K562 (cell line): ENCODE measurements around the gene CRADD. TPM values are rescaled to one million over a fixed set of nuclear protein-coding genes. Genes with fewer than 3 reads are reported as not detected.

ENCODE experiments used
- ATAC-seq: fragments of 200-7000 bp; cut with Tn5 transposase; 3 replicates; pipeline ENCODE4 v1.9.1; 2020; ENCODE audit warnings: moderate library complexity
- BruUV-seq: library from RNA; stranded (reverse); fragments of 400-500 nt; replicated peaks from 2 replicates; lab custom pipeline; 2021; lab: Mats Ljungman, UMichigan
- CTCF ChIA-PET: fragments of 300-600 bp; formaldehyde crosslinking; extraction: SDS; loops from one replicate; lab custom pipeline; 2021; ENCODE audit warnings: low intra/inter-chr PET ratio; lab: Yijun Ruan, JAX
- POLR2A ChIA-PET: fragments of 300-600, 350-650 bp; sonication (Branson Sonifier 250); formaldehyde crosslinking; extraction: SDS; loops from one replicate; lab custom pipeline; 2021; ENCODE audit warnings: antibody characterized with exemption, inconsistent platforms; lab: Yijun Ruan, JAX
- DNase-seq, 4 experiments: peaks; one replicate each; pipeline versions ENCODE4 v3.0.0 to v3.0.0-alpha.2; 2011 to 2018; ENCODE audit warnings: low spot score in 3 of 4, mixed read lengths in 3 of 4; ENCODE audit errors: extremely low read depth in 1 of 4
- FAIRE-seq: peaks from 2 replicates; lab custom pipeline; 2011; peaks lifted over from hg19 to GRCh38; lab: Jason Lieb, UNC
- H2AFZ ChIP-seq: 2 replicates; pipeline ENCODE4 v1.6.0; 2011; ENCODE audit warnings: low read depth, low read length, control low read depth, inconsistent platforms
- H3K27ac ChIP-seq: fragments of 200-600 bp; 3 replicates; pipeline ENCODE4 v1.8.0; 2011; ENCODE audit warnings: low read depth, mild to moderate bottlenecking, control low read depth, inconsistent platforms, low read length, moderate library complexity, mixed read lengths; ENCODE audit errors: extremely low read depth
- H3K27me3 ChIP-seq, 2 experiments: fragments of 300-600 bp in 1 of 2; 2 replicates in 1 of 2; 3 replicates in 1 of 2; pipeline versions ENCODE4 v1.6.0 to v1.8.0; 2011; ENCODE audit warnings: inconsistent platforms in 2 of 2, low read length in 2 of 2, mild to moderate bottlenecking in 1 of 2, mixed read lengths in 1 of 2, moderate library complexity in 1 of 2; ENCODE audit not compliant: control insufficient read depth in 2 of 2, insufficient read depth in 2 of 2
- H3K36me3 ChIP-seq: fragments of 300-600 bp; 3 replicates; pipeline ENCODE4 v1.8.0; 2011; ENCODE audit warnings: mild to moderate bottlenecking, low read length, inconsistent platforms; ENCODE audit not compliant: control insufficient read depth, insufficient read depth
- H3K4me1 ChIP-seq, 2 experiments: fragments of 200-600 bp in 1 of 2; replicated peaks in 1 of 2; 2 replicates in 1 of 2; 3 replicates in 1 of 2; pipeline versions ENCODE4 v1.5.1 to v1.8.0; 2011; ENCODE audit warnings: inconsistent platforms in 2 of 2, low read length in 2 of 2, mild to moderate bottlenecking in 1 of 2, mixed read lengths in 1 of 2, moderate library complexity in 1 of 2; ENCODE audit not compliant: control insufficient read depth in 2 of 2, insufficient read depth in 2 of 2
- H3K4me2 ChIP-seq: 2 replicates; pipeline ENCODE4 v1.6.1; 2011; ENCODE audit warnings: low read length, control low read depth, inconsistent platforms, mixed read lengths; ENCODE audit not compliant: insufficient read depth
- H3K4me3 ChIP-seq: fragments of 200-600 bp; sonication (generic), shearing (Covaris generic); 2 replicates; pipeline ENCODE4 v1.5.1; 2016; ENCODE audit warnings: control low read depth, inconsistent platforms
- H3K79me2 ChIP-seq: fragments of 200-600 bp; 3 replicates; pipeline ENCODE4 v1.8.0; 2011; ENCODE audit warnings: low read length, inconsistent platforms; ENCODE audit not compliant: control insufficient read depth, insufficient read depth
- H3K9ac ChIP-seq, 2 experiments: 2 replicates each; pipeline versions ENCODE4 v1.6.0 to v1.6.1; 2011; ENCODE audit warnings: low read depth in 2 of 2, low read length in 2 of 2, control low read depth in 1 of 2, inconsistent platforms in 1 of 2, mild to moderate bottlenecking in 1 of 2, mixed read lengths in 1 of 2; ENCODE audit not compliant: insufficient read depth in 1 of 2
- H3K9me1 ChIP-seq: one replicate; pipeline ENCODE4 v1.6.0; 2011; ENCODE audit warnings: inconsistent platforms, mild to moderate bottlenecking, low read length, moderate library complexity; ENCODE audit not compliant: control insufficient read depth, insufficient read depth
- H3K9me3 ChIP-seq: replicated peaks from 2 replicates; pipeline ENCODE4 v1.5.1; 2011; ENCODE audit warnings: low read depth, low read length, inconsistent platforms; ENCODE audit not compliant: control insufficient read depth, insufficient read depth
- H4K20me1 ChIP-seq: replicated peaks from 2 replicates; pipeline ENCODE4 v1.6.1; 2011; ENCODE audit warnings: low read length, inconsistent platforms, mixed read lengths; ENCODE audit not compliant: control insufficient read depth, insufficient read depth
- CHD4 ChIP-seq: fragments of 200-600 bp; sonication (generic); IDR thresholded peaks from 3 replicates; pipeline ENCODE4 v1.6.1; 2012; ENCODE audit warnings: low read depth, mild to moderate bottlenecking, mixed read lengths, low read length, inconsistent platforms; ENCODE audit not compliant: insufficient read depth, insufficient replicate concordance, poor library complexity, severe bottlenecking
- HINFP ChIP-seq: fragments of 450-650 bp; conservative IDR thresholded peaks from 2 replicates; pipeline ENCODE4 v1.6.1; 2016; ENCODE audit warnings: missing genetic modification characterization, low read depth, mild to moderate bottlenecking, control low read depth, missing compliant biosample characterization
- MCM3 ChIP-seq: fragments of 450-650 bp; IDR thresholded peaks from 2 replicates; pipeline ENCODE4 v1.6.1; 2016
- MEF2A ChIP-seq: IDR thresholded peaks from 2 replicates; pipeline ENCODE4 v1.6.1; 2011; ENCODE audit warnings: low read depth, mild to moderate bottlenecking, low read length, moderate library complexity; ENCODE audit not compliant: control insufficient read depth
- NR4A1 ChIP-seq, 2 experiments: fragments of 250-450 bp in 1 of 2; fragments of 450-650 bp in 1 of 2; sonication (Bioruptor Pico) in 1 of 2; IDR thresholded peaks; 2 replicates each; pipeline versions ENCODE4 v1.4.0 to v1.6.1; 2016 to 2020; ENCODE audit warnings: mild to moderate bottlenecking in 2 of 2, missing compliant biosample characterization in 1 of 2, missing genetic modification characterization in 1 of 2, moderate library complexity in 1 of 2
- SMARCE1 ChIP-seq: fragments of 450-650 bp; IDR thresholded peaks from 2 replicates; pipeline ENCODE4 v1.7.1; 2016; ENCODE audit warnings: mild to moderate bottlenecking
- SRSF7 ChIP-seq: fragments of 200-400 bp; formaldehyde crosslinking; optimal IDR thresholded peaks from 2 replicates; pipeline ENCODE3; 2017; ENCODE audit warnings: mild to moderate bottlenecking, low read depth, low read length
- THRAP3 ChIP-seq: fragments of 450-650 bp; IDR thresholded peaks from 2 replicates; pipeline ENCODE4 v1.6.1; 2016; ENCODE audit warnings: mild to moderate bottlenecking, inconsistent platforms, borderline replicate concordance
- ZBTB33 ChIP-seq: sonication (generic); formaldehyde crosslinking; IDR thresholded peaks from 2 replicates; pipeline ENCODE4 v1.8.1; 2023; ENCODE audit warnings: mild to moderate bottlenecking, missing genetic modification reagents
- WGBS: fragments of 100-300 bp; shearing (Covaris generic); methylation state at CpG from one replicate; pipeline ENCODE4 v1.1.6; 2016; ENCODE audit warnings: low coverage, mixed read lengths; ENCODE audit not compliant: insufficient coverage; ENCODE audit errors: missing lambda C conversion rate; 5-methylcytosine and 5-hydroxymethylcytosine counted together
- in situ Hi-C: fragments of 300-500 bp; cut with MboI; formaldehyde crosslinking; loops from 4 replicates; pipeline ENCODE4 v1.15.0; 2018; ENCODE audit warnings: inconsistent platforms, mixed read lengths
- intact Hi-C: fragments of 100-400 bp; cut with micrococcal nuclease; formaldehyde crosslinking; loops from 2 replicates; pipeline ENCODE4 v1.14.2; 2022
- polyA plus RNA-seq, 8 experiments: library from polyadenylated mRNA; depleted of rRNA in 4 of 8; stranded (reverse) in 5 of 8; unstranded in 3 of 8; fragments of >200 nt; fragmentation: Nextera tagmentation in 2 of 8; fragmentation: Illumina TruSeq in 1 of 8; extraction: Ambion mirVana in 2 of 8; extraction: Trizol in 1 of 8; gene quantifications; 2 replicates each; pipeline versions ENCODE4 v1.2.1 to v1.2.3, GENCODE V29; 2011 to 2014; ENCODE audit warnings: inconsistent platforms in 1 of 8, missing spikeins in 1 of 8
- total RNA-seq, 7 experiments: library from RNA; depleted of rRNA in 6 of 7; stranded (reverse); fragments of >200 nt in 6 of 7; fragmentation: Illumina TruSeq in 2 of 7; extraction: Trizol in 2 of 7; gene quantifications; 2 replicates each; pipeline versions ENCODE4 v1.2.1 to v1.2.3, GENCODE V29; 2011 to 2021; ENCODE audit warnings: low replicate concordance in 1 of 7
- TF ChIP-seq, protein P1 (sequence below), 2 experiments: fragments of 450-650 bp; IDR thresholded peaks; 2 replicates each; pipeline ENCODE4 v1.6.1; 2016; ENCODE audit warnings: mild to moderate bottlenecking in 2 of 2, borderline replicate concordance in 1 of 2, low read depth in 1 of 2, moderate library complexity in 1 of 2

The CRADD gene
- total and polyA plus RNA-seq, 9 of the 15 experiments (the other 6 are each of a cell fraction or from before 2014, with no cell fraction given): 20.5 to 41.1 (median 25.9) TPM

DNA sequence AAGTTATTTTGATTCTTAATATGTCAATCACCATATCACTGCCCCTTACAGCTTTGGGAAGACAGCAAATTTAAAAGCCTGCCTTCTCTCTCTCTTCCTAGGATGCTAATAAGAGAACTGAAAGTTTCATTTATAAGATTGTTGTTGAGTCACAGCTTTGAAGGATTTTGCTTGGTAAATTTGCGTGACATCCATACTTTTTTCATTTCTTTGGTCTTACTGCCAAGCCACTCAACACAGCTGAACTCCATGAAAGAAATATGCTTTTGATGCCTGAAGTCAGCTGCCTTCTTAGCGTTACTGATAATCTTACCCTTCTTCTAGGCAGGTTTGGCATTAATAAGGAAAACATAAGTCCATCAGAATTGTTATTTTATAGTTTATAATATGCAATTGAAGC, 155.0 kb downstream of the CRADD start:
- ATAC-seq: no peak
- Histone ChIP-seq H3K4me1 (no peaks in the 10 kb centered on the region), H3K79me2 (no peaks in the 10 kb centered on the region), H2AFZ (no peak overlapping the region), H3K4me3 (no peak overlapping the region), H3K9me3 (no peaks in the 10 kb centered on the region), H3K27me3 (no peaks in the 10 kb centered on the region), H3K4me2 (no peak overlapping the region), H3K9me1 (no peaks in the 10 kb centered on the region), H3K9ac (no peak overlapping the region), H3K36me3 (no peaks in the 10 kb centered on the region), H4K20me1 (no peaks in the 10 kb centered on the region), H3K27ac (no peak overlapping the region)
- in situ Hi-C loops (no loop called here), intact Hi-C loops (no loop called here)
- CTCF ChIA-PET: no interaction called here
- 55% methylated on average over 2 of the region's 2 CpGs for WGBS
- FAIRE-seq: no peak
- DNase-seq: no peak
- POLR2A ChIA-PET: interaction anchor here (1.0 to 1.1 kb wide), 2 partner anchors 8 to 13 kb away, joined by 3 read pairs; no protein-coding TSS in a partner anchor
- BruUV-seq: no TSS peak
- TF ChIP-seq ZBTB33 (CRISPR knock-in tag) (no peak), CHD4 (no peak), MCM3 (no peak), SMARCE1 (no peak), THRAP3 (no peak), HINFP (tag) (no peak), MEF2A (no peak), NR4A1 (CRISPR knock-in tag; IDR thresholded peaks at IDR 0.05) (no peak), NR4A1 (tag; IDR thresholded peaks at IDR 0.05) (no peak), SRSF7 (no peak)
- TF ChIP-seq, protein P1, sequence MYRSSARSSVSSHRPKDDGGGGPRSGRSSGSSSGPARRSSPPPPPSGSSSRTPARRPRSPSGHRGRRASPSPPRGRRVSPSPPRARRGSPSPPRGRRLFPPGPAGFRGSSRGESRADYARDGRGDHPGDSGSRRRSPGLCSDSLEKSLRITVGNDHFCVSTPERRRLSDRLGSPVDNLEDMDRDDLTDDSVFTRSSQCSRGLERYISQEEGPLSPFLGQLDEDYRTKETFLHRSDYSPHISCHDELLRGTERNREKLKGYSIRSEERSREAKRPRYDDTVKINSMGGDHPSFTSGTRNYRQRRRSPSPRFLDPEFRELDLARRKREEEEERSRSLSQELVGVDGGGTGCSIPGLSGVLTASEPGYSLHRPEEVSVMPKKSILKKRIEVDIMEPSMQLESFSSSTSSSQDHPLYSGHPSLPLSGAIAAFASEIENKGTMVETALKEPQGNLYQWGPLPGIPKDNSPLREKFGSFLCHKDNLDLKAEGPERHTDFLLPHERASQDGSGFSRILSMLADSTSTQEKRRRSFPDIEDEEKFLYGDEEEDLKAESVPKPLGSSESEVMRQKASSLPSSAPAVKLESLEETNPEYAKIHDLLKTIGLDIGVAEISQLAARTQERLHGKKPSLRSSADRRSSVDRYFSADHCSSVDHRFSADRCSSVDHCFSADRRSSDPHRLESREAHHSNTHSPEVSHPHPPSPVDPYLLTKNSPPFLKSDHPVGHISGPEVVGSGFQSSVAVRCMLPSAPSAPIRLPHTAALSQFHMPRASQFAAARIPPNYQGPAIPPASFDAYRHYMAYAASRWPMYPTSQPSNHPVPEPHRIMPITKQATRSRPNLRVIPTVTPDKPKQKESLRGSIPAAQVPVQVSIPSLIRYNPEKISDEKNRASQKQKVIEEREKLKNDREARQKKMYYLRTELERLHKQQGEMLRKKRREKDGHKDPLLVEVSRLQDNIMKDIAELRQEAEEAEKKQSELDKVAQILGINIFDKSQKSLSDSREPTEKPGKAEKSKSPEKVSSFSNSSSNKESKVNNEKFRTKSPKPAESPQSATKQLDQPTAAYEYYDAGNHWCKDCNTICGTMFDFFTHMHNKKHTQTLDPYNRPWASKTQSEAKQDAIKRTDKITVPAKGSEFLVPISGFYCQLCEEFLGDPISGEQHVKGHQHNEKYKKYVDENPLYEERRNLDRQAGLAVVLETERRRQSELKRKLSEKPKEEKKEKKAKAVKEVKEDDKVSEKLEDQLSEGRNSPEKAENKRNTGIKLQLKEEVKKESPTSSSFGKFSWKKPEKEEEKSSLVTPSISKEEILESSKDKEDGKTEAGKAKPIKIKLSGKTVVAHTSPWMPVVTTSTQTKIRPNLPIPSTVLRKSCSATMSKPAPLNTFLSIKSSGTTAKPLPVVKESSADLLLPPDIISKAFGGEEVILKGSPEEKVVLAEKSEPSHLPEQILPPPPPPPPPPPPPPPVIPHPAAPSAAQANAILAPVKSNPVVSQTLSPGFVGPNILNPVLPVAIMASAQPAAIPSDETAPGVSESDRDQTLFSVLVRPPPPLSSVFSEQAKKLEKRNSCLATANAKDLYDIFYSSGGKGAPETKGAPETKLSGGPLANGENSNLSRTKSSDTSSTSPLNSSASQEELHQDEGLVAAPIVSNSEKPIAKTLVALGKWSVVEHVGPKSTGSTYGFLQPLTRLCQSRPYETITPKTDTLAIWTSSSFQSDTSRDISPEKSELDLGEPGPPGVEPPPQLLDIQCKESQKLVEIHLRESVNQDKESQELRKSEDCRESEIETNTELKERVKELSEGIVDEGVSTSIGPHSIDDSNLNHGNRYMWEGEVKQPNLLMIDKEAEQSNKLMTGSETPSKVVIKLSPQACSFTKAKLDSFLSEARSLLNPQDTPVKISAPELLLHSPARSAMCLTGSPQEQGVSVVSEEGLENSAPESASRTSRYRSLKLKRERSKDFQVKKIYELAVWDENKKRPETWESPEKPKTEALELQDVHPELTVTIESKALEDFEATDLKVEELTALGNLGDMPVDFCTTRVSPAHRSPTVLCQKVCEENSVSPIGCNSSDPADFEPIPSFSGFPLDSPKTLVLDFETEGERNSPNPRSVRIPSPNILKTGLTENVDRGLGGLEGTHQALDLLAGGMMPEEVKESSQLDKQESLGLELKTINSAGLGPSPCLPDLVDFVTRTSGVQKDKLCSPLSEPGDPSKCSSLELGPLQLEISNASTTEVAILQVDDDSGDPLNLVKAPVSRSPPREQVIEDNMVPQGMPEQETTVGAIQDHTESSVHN (IDR thresholded peaks at IDR 0.05; ENCODE audit: borderline replicate concordance in 1 of 2, low read depth in 1 of 2): no peak
